ENCODE results near the gene VPS13D.
"Not testable (repeated sequence)": the region's sequence is repeated elsewhere in the genome, so short reads cannot be mapped to it uniquely, and the experiment has no call there.

VPS13D gene

GRCh38 chr1:12448746-12449177 lies 218.9 kb downstream of the VPS13D start:
- no peak overlapping the region for H2AFZ ChIP-seq (ENCODE audit: low read depth, low read length)
- no peaks in the 10 kb centered on the region for H3K36me3 ChIP-seq (ENCODE audit: insufficient read depth, low read length)
- H3K4me1 ChIP-seq (ENCODE audit: insufficient read depth, low read length), result peaks cover 29% of the 10 kb centered on the region
- H3K9me3 ChIP-seq (ENCODE audit: low read length), result no peaks in the 10 kb centered on the region
- H3K27me3 ChIP-seq (ENCODE audit: insufficient read depth, low read length), result no peaks in the 10 kb centered on the region
- H3K4me3 ChIP-seq (ENCODE audit: low read length), result no peak overlapping the region

GRCh38 chr1:12450090-12450755 lies 220.4 kb downstream of the VPS13D start:
- Histone ChIP-seq H3K36me3 (ENCODE audit: insufficient read depth, low read length) (no peaks in the 10 kb centered on the region), H2AFZ (ENCODE audit: low read depth, low read length) (no peak overlapping the region), H3K27me3 (ENCODE audit: insufficient read depth, low read length) (no peaks in the 10 kb centered on the region), H3K9me3 (ENCODE audit: low read length) (no peaks in the 10 kb centered on the region), H3K4me3 (ENCODE audit: low read length) (no peak overlapping the region), H3K4me1 (ENCODE audit: insufficient read depth, low read length) (peaks cover 34% of the 10 kb centered on the region)

GRCh38 chr1:12450756-12451559 lies 221.1 kb downstream of the VPS13D start:
- Histone ChIP-seq H3K4me1 (ENCODE audit: insufficient read depth, low read length) (peaks cover 34% of the 10 kb centered on the region), H3K4me3 (ENCODE audit: low read length) (no peak overlapping the region), H2AFZ (ENCODE audit: low read depth, low read length) (no peak overlapping the region), H3K9me3 (ENCODE audit: low read length) (no peaks in the 10 kb centered on the region), H3K36me3 (ENCODE audit: insufficient read depth, low read length) (no peaks in the 10 kb centered on the region), H3K27me3 (ENCODE audit: insufficient read depth, low read length) (no peaks in the 10 kb centered on the region)

DNA sequence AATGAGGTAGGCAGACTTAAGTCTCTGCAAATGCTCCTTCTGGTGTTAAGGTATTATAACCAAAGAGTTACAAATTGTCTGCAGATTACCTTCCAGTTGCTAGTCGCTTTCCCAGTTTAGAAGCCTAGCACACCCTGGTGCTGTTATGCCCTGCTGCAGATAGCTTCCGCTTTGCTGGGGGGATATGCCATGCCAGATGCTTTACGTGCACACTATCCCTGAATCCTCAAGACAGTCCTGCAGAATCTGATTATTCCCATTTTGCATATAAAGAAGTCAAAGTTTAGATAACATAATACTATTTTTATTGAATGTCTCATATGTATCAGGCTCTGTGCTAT lies 221.7 kb downstream of the VPS13D start:
- Histone ChIP-seq H3K36me3 (ENCODE audit: insufficient read depth, low read length) (no peaks in the 10 kb centered on the region), H3K27me3 (ENCODE audit: insufficient read depth, low read length) (no peaks in the 10 kb centered on the region), H3K4me3 (ENCODE audit: low read length) (no peak overlapping the region), H2AFZ (ENCODE audit: low read depth, low read length) (no peak overlapping the region), H3K9me3 (ENCODE audit: low read length) (no peaks in the 10 kb centered on the region), H3K4me1 (ENCODE audit: insufficient read depth, low read length) (peaks cover 34% of the 10 kb centered on the region)

DNA sequence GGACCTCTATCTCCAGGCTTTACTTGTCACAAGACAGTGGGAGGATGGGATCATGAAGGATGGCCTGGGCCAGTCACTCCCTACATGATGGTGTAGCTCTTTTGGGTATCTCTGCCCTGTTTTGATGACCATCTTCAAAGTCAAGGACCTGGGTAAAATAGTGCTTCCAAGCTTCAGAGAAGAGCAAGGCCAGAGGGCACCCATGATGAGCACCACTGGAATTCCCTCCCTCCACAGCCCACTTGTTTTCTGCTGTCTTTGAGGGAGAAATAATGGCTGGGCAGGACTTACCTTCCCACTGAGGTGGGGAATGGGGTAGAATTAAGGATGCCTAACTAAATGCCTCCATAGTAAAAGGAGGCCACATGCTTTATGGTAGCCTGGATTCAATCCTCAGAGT lies 222.4 kb downstream of the VPS13D start:
- no peaks in the 10 kb centered on the region for H3K36me3 ChIP-seq (ENCODE audit: insufficient read depth, low read length)
- H3K27me3 ChIP-seq (ENCODE audit: insufficient read depth, low read length), result no peaks in the 10 kb centered on the region
- no peak overlapping the region for H3K4me3 ChIP-seq (ENCODE audit: low read length)
- H3K4me1 ChIP-seq (ENCODE audit: insufficient read depth, low read length), result peaks cover 31% of the 10 kb centered on the region
- no peak overlapping the region for H2AFZ ChIP-seq (ENCODE audit: low read depth, low read length)
- no peaks in the 10 kb centered on the region for H3K9me3 ChIP-seq (ENCODE audit: low read length)

DNA sequence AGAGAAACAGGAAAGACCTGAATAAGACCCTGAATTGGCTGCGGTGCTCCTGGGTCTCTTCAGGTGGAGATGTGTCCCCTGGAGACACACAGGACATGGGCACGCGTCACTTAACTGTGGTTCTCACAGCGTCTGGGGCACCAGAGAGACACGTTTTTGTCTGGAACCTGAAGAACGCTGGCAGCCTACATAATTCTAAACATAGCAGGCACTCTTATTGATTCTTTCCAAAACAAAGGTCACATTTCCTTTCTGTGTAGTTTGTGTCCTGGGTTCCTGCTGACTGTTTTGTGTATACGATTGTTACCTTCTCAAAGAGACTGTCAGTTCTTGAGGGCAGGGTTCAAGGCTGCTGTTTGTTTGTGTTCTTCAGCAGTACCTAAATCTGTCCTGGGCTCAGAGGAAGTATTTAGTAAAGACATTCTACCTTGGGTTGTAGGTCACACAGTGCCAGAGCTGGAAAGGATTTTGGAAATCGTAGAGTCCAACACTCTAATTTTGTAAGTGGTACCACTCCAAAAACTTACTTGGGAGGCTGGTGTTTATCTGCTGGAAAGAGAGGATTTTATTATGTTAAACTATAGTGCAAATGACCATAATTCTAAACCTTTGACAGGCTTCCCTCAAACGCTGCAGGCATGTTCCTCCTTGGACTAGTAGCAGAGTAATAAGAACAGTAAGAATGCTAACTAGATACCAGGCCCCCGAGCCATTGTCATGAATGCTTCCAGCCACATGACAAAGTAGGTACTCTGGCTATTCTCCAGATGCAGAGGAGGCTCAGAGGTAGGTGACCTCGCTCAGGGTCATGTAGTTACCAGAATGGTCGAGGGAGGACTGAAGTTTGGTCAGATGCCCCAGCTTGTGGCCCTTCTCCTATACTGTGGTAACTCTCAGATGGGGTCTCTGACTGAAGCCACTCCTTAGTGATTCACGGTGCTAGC lies 223.8 kb downstream of the VPS13D start:
- no peak overlapping the region for H2AFZ ChIP-seq (ENCODE audit: low read depth, low read length)
- H3K4me3 ChIP-seq (ENCODE audit: low read length), result no peak overlapping the region
- no peaks in the 10 kb centered on the region for H3K9me3 ChIP-seq (ENCODE audit: low read length)
- no peaks in the 10 kb centered on the region for H3K36me3 ChIP-seq (ENCODE audit: insufficient read depth, low read length)
- peaks cover 17% of the 10 kb centered on the region for H3K4me1 ChIP-seq (ENCODE audit: insufficient read depth, low read length)
- no peaks in the 10 kb centered on the region for H3K27me3 ChIP-seq (ENCODE audit: insufficient read depth, low read length)

- H3K4me1 ChIP-seq (ENCODE audit: insufficient read depth, low read length), result peaks cover 11% of the 10 kb centered on the region
- H3K36me3 ChIP-seq (ENCODE audit: insufficient read depth, low read length), result no peaks in the 10 kb centered on the region
- H3K9me3 ChIP-seq (ENCODE audit: low read length), result no peaks in the 10 kb centered on the region
- no peak overlapping the region for H2AFZ ChIP-seq (ENCODE audit: low read depth, low read length)
- H3K4me3 ChIP-seq (ENCODE audit: low read length), result no peak overlapping the region
- no peaks in the 10 kb centered on the region for H3K27me3 ChIP-seq (ENCODE audit: insufficient read depth, low read length)
Measured at GRCh38 chr1:12454406-12455391, 224.9 kb downstream of the VPS13D start.

DNA sequence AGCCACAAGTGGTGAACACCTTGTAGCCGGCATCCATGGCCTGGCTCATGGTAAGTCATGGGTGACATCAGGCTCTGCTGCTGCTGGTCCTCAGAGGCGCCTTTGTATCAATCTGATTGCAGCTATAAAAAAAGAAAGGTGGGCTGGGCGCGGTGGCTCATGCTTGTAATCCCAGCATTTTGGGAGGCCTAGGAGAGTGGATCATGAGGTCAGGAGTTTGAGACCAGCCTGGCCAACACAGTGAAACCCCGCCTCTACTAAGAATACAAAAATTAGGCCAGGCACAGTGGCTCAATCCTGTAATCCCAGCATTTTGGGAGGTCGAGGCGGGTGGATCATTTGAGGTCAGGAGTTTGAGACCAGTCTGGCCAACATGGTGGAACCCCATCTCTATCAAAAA lies 226.3 kb downstream of the VPS13D start:
- H3K36me3 ChIP-seq (ENCODE audit: insufficient read depth, low read length); H3K4me3 ChIP-seq (ENCODE audit: low read length); H2AFZ ChIP-seq (ENCODE audit: low read depth, low read length); H3K9me3 ChIP-seq (ENCODE audit: low read length); H3K27me3 ChIP-seq (ENCODE audit: insufficient read depth, low read length): not testable (repeated sequence)
- H3K4me1 ChIP-seq (ENCODE audit: insufficient read depth, low read length), result peaks cover 17% of the 10 kb centered on the region

DNA sequence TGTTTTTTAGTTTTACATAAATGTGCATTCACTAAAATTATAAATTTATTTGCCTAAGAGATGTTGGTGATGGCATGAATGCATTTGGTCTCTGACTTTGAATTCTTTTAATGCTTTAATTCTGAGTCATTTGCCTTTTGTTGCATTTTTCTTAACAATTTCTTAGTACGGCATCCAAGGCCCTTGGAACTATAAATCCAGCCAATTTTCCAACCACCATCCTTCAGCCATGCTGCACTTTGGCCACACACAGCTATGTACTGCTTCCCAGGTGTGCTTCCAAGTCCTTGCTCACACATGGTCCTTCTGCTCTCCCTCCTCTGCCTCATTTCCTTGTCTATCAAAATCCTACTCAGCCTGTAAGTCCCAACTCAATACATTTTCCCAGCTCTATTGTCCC lies 227.1 kb downstream of the VPS13D start:
- H2AFZ ChIP-seq (ENCODE audit: low read depth, low read length), result no peak overlapping the region
- no peaks in the 10 kb centered on the region for H3K36me3 ChIP-seq (ENCODE audit: insufficient read depth, low read length)
- H3K4me3 ChIP-seq (ENCODE audit: low read length), result no peak overlapping the region
- no peaks in the 10 kb centered on the region for H3K9me3 ChIP-seq (ENCODE audit: low read length)
- H3K27me3 ChIP-seq (ENCODE audit: insufficient read depth, low read length), result no peaks in the 10 kb centered on the region
- H3K4me1 ChIP-seq (ENCODE audit: insufficient read depth, low read length), result peaks cover 26% of the 10 kb centered on the region

- H3K4me3 ChIP-seq (ENCODE audit: low read length), result no peak overlapping the region
- H3K27me3 ChIP-seq (ENCODE audit: insufficient read depth, low read length), result no peaks in the 10 kb centered on the region
- H3K9me3 ChIP-seq (ENCODE audit: low read length), result no peaks in the 10 kb centered on the region
- H3K36me3 ChIP-seq (ENCODE audit: insufficient read depth, low read length), result no peaks in the 10 kb centered on the region
- H3K4me1 ChIP-seq (ENCODE audit: insufficient read depth, low read length), result peaks cover 31% of the 10 kb centered on the region
- no peak overlapping the region for H2AFZ ChIP-seq (ENCODE audit: low read depth, low read length)
Measured at GRCh38 chr1:12457771-12458170, 227.9 kb downstream of the VPS13D start.

- no peaks in the 10 kb centered on the region for H3K27me3 ChIP-seq (ENCODE audit: insufficient read depth, low read length)
- H3K4me1 ChIP-seq (ENCODE audit: insufficient read depth, low read length), result peaks cover 26% of the 10 kb centered on the region
- H3K9me3 ChIP-seq (ENCODE audit: low read length), result no peaks in the 10 kb centered on the region
- H3K4me3 ChIP-seq (ENCODE audit: low read length), result no peak overlapping the region
- peaks cover 3% of the 10 kb centered on the region for H3K36me3 ChIP-seq (ENCODE audit: insufficient read depth, low read length)
- no peak overlapping the region for H2AFZ ChIP-seq (ENCODE audit: low read depth, low read length)
Measured at GRCh38 chr1:12458571-12458970, 228.7 kb downstream of the VPS13D start.

DNA sequence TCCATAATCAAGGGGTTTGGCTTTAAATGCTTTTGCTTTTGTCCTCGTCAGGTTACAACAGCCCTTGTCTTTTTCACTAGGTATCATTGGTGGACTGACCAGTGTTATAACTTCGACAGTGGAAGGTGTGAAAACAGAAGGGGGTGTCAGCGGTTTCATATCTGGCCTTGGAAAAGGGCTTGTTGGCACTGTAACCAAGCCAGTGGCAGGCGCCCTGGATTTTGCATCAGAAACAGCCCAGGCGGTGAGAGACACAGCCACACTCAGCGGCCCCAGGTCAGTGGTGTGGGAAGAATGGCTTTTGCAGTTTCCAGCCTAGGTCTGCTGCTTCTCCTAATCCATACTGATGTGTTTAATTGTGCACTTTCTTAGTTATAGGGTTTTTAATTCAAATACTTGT lies 230.3 kb downstream of the VPS13D start:
- Histone ChIP-seq H3K9me3 (ENCODE audit: low read length) (no peaks in the 10 kb centered on the region), H2AFZ (ENCODE audit: low read depth, low read length) (no peak overlapping the region), H3K4me1 (ENCODE audit: insufficient read depth, low read length) (peaks cover 19% of the 10 kb centered on the region), H3K36me3 (ENCODE audit: insufficient read depth, low read length) (peaks cover 3% of the 10 kb centered on the region), H3K4me3 (ENCODE audit: low read length) (no peak overlapping the region), H3K27me3 (ENCODE audit: insufficient read depth, low read length) (no peaks in the 10 kb centered on the region)
